HCT116 (cell line): Measurements from ENCODE around the gene KIF13A. TPM values are rescaled to one million over a fixed set of nuclear protein-coding genes. Genes with fewer than 3 reads are reported as not detected.

ENCODE experiments used
- ATAC-seq: fragments of 200-7000 bp; cut with Tn5 transposase; 2 replicates; pipeline ENCODE4 v1.9.1; 2020; ENCODE audit warnings: mild to moderate bottlenecking, moderate library complexity
- BruUV-seq: library from RNA; stranded (reverse); fragments of 400-500 nt; replicated peaks from 2 replicates; lab custom pipeline; 2021; lab: Mats Ljungman, UMichigan
- CTCF ChIA-PET: fragments of 300-600 bp; sonication (Branson Sonifier 250); formaldehyde crosslinking; loops from one replicate; lab custom pipeline; 2021; ENCODE audit warnings: antibody characterized with exemption; lab: Charles Lee
- POLR2A ChIA-PET: fragments of 300-600, 350-600 bp; sonication (Branson Sonifier 250); formaldehyde crosslinking; loops from one replicate; lab custom pipeline; 2021; ENCODE audit warnings: antibody characterized with exemption; lab: Charles Lee
- RAD21 ChIA-PET, 2 experiments: fragments of 300-600 bp; sonication (Branson Sonifier 250); formaldehyde crosslinking; loops; one replicate each; lab custom pipeline; 2023; ENCODE audit warnings: low total read pairs in 2 of 2; ENCODE audit not compliant: uncharacterized antibody in 2 of 2, unreplicated experiment in 2 of 2, low non-redundant PET in 1 of 2; lab: Charles Lee
- DNase-seq: peaks from one replicate; pipeline ENCODE4 v3.0.0-alpha.2; 2010; ENCODE audit warnings: low read depth, low spot score
- H2AFZ ChIP-seq: fragments of 200-600 bp; shearing (Covaris generic), sonication (generic); 2 replicates; pipeline ENCODE4 v1.6.1; 2017; ENCODE audit warnings: low read depth, mixed run types, mixed read lengths, antibody characterized with exemption, low read length; ENCODE audit not compliant: poor library complexity, severe bottlenecking
- H3K27ac ChIP-seq: 2 replicates; pipeline ENCODE4 v1.5.1; 2012; ENCODE audit warnings: low read depth, low read length
- H3K27me3 ChIP-seq: fragments of 200-600 bp; sonication (generic); 2 replicates; pipeline ENCODE4 v1.6.1; 2016; ENCODE audit warnings: mixed run types, low read length, mixed read lengths; ENCODE audit not compliant: insufficient read depth
- H3K36me3 ChIP-seq, 2 experiments: fragments of 200-500 bp in 1 of 2; fragments of 200-600 bp in 1 of 2; sonication (Bioruptor generic) in 1 of 2; sonication (generic) in 1 of 2; 2 replicates each; pipeline versions ENCODE4 v1.5.1 to v1.6.1; 2014 to 2016; ENCODE audit warnings: low read length in 2 of 2, inconsistent platforms in 1 of 2, mixed read lengths in 1 of 2, mixed run types in 1 of 2; ENCODE audit not compliant: insufficient read depth in 2 of 2, control insufficient read depth in 1 of 2
- H3K4me1 ChIP-seq, 2 experiments: fragments of 200-600 bp in 1 of 2; sonication (generic) in 1 of 2; 2 replicates each; pipeline versions ENCODE4 v1.5.1 to v1.6.1; 2012 to 2017; ENCODE audit warnings: low read length in 2 of 2, inconsistent platforms in 1 of 2, mild to moderate bottlenecking in 1 of 2, mixed read lengths in 1 of 2, mixed run types in 1 of 2, moderate library complexity in 1 of 2; ENCODE audit not compliant: insufficient read depth in 2 of 2, control insufficient read depth in 1 of 2
- H3K4me2 ChIP-seq: fragments of 200-600 bp; sonication (generic); 2 replicates; pipeline ENCODE4 v1.6.1; 2017; ENCODE audit warnings: mixed run types, low read length, mixed read lengths
- H3K4me3 ChIP-seq, 2 experiments: fragments of 200-600 bp in 1 of 2; sonication (generic) in 1 of 2; replicated peaks in 1 of 2; 2 replicates each; pipeline ENCODE4 v1.5.1; 2011 to 2016; ENCODE audit warnings: low read length in 2 of 2, control low read depth in 1 of 2, low read depth in 1 of 2, mild to moderate bottlenecking in 1 of 2, mixed read lengths in 1 of 2, mixed run types in 1 of 2
- H3K79me2 ChIP-seq: fragments of 200-600 bp; sonication (generic); 2 replicates; pipeline ENCODE4 v1.6.1; 2017; ENCODE audit warnings: mild to moderate bottlenecking, mixed run types, low read length, moderate library complexity, mixed read lengths; ENCODE audit not compliant: insufficient read depth
- H3K9ac ChIP-seq: fragments of 200-600 bp; sonication (generic); 2 replicates; pipeline ENCODE4 v1.6.1; 2016; ENCODE audit warnings: low read length, mixed read lengths
- H3K9me2 ChIP-seq: fragments of 200-600 bp; sonication (generic), shearing (Covaris generic); 2 replicates; pipeline ENCODE4 v1.6.1; 2017; ENCODE audit warnings: mixed run types, mild to moderate bottlenecking, moderate library complexity; ENCODE audit not compliant: insufficient read depth
- H3K9me3 ChIP-seq, 2 experiments: fragments of 200-500 bp in 1 of 2; fragments of 200-600 bp in 1 of 2; sonication (Bioruptor generic) in 1 of 2; sonication (generic) in 1 of 2; 2 replicates each; pipeline ENCODE4 v1.6.1; 2014 to 2017; ENCODE audit warnings: low read length in 2 of 2, mixed read lengths in 2 of 2, inconsistent platforms in 1 of 2, low read depth in 1 of 2, mild to moderate bottlenecking in 1 of 2, mixed run types in 1 of 2, moderate library complexity in 1 of 2; ENCODE audit not compliant: control insufficient read depth in 1 of 2, insufficient read depth in 1 of 2
- H4K20me1 ChIP-seq: fragments of 200-600 bp; sonication (generic), shearing (Covaris generic); 2 replicates; pipeline ENCODE4 v1.6.1; 2017; ENCODE audit warnings: mixed run types, mild to moderate bottlenecking, moderate library complexity; ENCODE audit not compliant: insufficient read depth
- ATF3 ChIP-seq: IDR thresholded peaks from 2 replicates; pipeline ENCODE4 v1.6.1; 2012
- CEBPB ChIP-seq: IDR thresholded peaks from 2 replicates; pipeline ENCODE4 v1.6.1; 2012; ENCODE audit warnings: low read depth
- ELF1 ChIP-seq: IDR thresholded peaks from 2 replicates; pipeline ENCODE4 v1.6.1; 2012; ENCODE audit warnings: low read depth, borderline replicate concordance
- EZH2 ChIP-seq: fragments of 200-600 bp; sonication (generic); IDR thresholded peaks from 2 replicates; pipeline ENCODE4 v1.6.1; 2017; ENCODE audit warnings: antibody characterized with exemption, mixed run types
- EZH2phosphoT487 ChIP-seq: fragments of 200-600 bp; IDR thresholded peaks from 2 replicates; pipeline ENCODE4 v1.6.1; 2018; ENCODE audit warnings: antibody characterized with exemption, borderline replicate concordance
- FOSL1 ChIP-seq: IDR thresholded peaks from 2 replicates; pipeline ENCODE4 v1.6.1; 2012; ENCODE audit warnings: low read depth
- RAD21 ChIP-seq: IDR thresholded peaks from 2 replicates; pipeline ENCODE4 v1.6.1; 2012; ENCODE audit warnings: low read depth, mild to moderate bottlenecking
- SIN3A ChIP-seq: IDR thresholded peaks from 2 replicates; pipeline ENCODE4 v1.6.1; 2012; ENCODE audit warnings: low read depth
- SP1 ChIP-seq: IDR thresholded peaks from 2 replicates; pipeline ENCODE4 v1.6.1; 2012; ENCODE audit warnings: low read depth
- SRF ChIP-seq: IDR thresholded peaks from 2 replicates; pipeline ENCODE4 v1.6.1; 2012; ENCODE audit warnings: low read depth
- TCF7L2 ChIP-seq: IDR thresholded peaks from 2 replicates; pipeline ENCODE4 v1.7.0; 2011; ENCODE audit warnings: borderline replicate concordance, inconsistent platforms; ENCODE audit not compliant: insufficient read depth, insufficient read length; ENCODE audit errors: extremely low read depth
- ZBTB33 ChIP-seq: IDR thresholded peaks from 2 replicates; pipeline ENCODE4 v1.6.1; 2011; ENCODE audit warnings: mild to moderate bottlenecking, low read length, moderate library complexity; ENCODE audit not compliant: insufficient replicate concordance; ENCODE audit errors: extremely low read depth
- ZNF274 ChIP-seq: fragments of 200-500 bp; sonication (Bioruptor generic); IDR thresholded peaks from 2 replicates; pipeline ENCODE4 v1.6.1; 2014; ENCODE audit warnings: mild to moderate bottlenecking, low read depth, low read length, inconsistent platforms
- intact Hi-C: fragments of 100-400 bp; cut with micrococcal nuclease; formaldehyde crosslinking; loops from 2 replicates; pipeline ENCODE4 v1.10.0; 2022
- total RNA-seq: library from RNA; stranded (reverse); gene quantifications from one replicate; pipeline ENCODE4 v1.2.1, GENCODE V29; 2021; ENCODE audit not compliant: unreplicated experiment
- TF ChIP-seq, protein P1 (sequence below), 3 experiments: fragments of 200-600 bp in 1 of 3; sonication (generic) in 1 of 3; IDR thresholded peaks in 2 of 3; conservative IDR thresholded peaks in 1 of 3; 2 replicates each; pipeline ENCODE4 v1.5.1; 2012 to 2017; ENCODE audit warnings: low read depth in 2 of 3, low read length in 2 of 3, antibody characterized with exemption in 1 of 3, borderline replicate concordance in 1 of 3, control low read depth in 1 of 3, mild to moderate bottlenecking in 1 of 3, mixed read lengths in 1 of 3, mixed run types in 1 of 3, moderate library complexity in 1 of 3; ENCODE audit not compliant: insufficient read depth in 1 of 3
- TF ChIP-seq, protein P2 (sequence below): IDR thresholded peaks from 2 replicates; pipeline ENCODE4 v1.6.1; 2012; ENCODE audit warnings: low read depth
- TF ChIP-seq, protein P3 (sequence below): IDR thresholded peaks from 2 replicates; pipeline ENCODE4 v1.6.1; 2012

Gene KIF13A
- total RNA-seq, 1 experiment from 2014 or later, result 23.1 TPM

DNA sequence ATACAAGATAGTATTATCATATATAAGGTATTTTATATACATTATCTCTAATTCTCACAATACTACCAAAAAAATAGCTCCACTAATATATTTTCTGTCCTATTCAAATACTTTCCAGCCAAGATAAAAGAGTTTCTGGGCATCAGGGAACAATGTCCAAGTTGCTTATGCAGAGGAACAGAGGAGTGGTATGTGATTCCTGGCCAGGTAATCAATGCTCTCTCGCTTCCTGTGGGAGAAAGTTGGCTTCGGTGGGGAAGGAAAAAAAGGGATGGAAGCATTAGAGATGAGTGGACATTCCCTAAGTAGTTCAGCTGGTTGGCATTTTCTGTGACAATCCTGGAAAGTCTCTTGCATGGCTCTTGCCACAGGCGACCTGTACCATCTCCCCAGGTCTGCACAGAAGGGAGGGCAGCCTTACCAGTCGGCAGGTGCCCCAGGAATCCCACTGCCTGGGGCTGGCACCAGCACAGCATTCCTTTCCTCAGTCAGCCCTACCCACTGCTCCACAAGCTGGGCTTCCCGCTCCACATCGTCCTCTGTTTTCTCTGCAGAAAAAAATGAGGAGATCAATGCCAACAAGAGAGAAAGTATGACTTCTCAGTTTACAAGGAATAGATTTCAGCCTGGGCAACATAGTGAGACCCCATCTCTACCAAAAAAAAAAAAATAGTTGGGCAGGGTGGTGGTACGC is 202.2 kb downstream of the KIF13A start:
- CTCF ChIA-PET, result no interaction called here
- RAD21 ChIA-PET, result no interaction called here
- no peaks in the 10 kb centered on the region for H3K9me2 ChIP-seq
- H4K20me1 ChIP-seq, result no peaks in the 10 kb centered on the region
- no peak overlapping the region for H2AFZ ChIP-seq
- H3K36me3 ChIP-seq, result 0 out of 4 replicates have a peak, but pooled peaks cover 2 to 3% of the 10 kb centered on the region in 2 experiments
- DNase-seq (no peak), ATAC-seq (no peak)
- H3K4me2 ChIP-seq, result no peak overlapping the region
- intact Hi-C loops, result no loop called here
- no peaks in the 10 kb centered on the region for H3K79me2 ChIP-seq
- no TSS peak for BruUV-seq
- no peaks in the 10 kb centered on the region for H3K9me3 ChIP-seq
- TF ChIP-seq ZNF274, result no peak
- TF ChIP-seq, protein P1, sequence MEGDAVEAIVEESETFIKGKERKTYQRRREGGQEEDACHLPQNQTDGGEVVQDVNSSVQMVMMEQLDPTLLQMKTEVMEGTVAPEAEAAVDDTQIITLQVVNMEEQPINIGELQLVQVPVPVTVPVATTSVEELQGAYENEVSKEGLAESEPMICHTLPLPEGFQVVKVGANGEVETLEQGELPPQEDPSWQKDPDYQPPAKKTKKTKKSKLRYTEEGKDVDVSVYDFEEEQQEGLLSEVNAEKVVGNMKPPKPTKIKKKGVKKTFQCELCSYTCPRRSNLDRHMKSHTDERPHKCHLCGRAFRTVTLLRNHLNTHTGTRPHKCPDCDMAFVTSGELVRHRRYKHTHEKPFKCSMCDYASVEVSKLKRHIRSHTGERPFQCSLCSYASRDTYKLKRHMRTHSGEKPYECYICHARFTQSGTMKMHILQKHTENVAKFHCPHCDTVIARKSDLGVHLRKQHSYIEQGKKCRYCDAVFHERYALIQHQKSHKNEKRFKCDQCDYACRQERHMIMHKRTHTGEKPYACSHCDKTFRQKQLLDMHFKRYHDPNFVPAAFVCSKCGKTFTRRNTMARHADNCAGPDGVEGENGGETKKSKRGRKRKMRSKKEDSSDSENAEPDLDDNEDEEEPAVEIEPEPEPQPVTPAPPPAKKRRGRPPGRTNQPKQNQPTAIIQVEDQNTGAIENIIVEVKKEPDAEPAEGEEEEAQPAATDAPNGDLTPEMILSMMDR (IDR thresholded peaks at IDR 0.05 in 2 of 3, conservative IDR thresholded peaks at IDR 0.05 in 1 of 3; ENCODE audit: borderline replicate concordance in 1 of 3, insufficient read depth in 1 of 3, low read depth in 2 of 3, low read length in 2 of 3), result no peak
- no peak for TF ChIP-seq FOSL1
- TF ChIP-seq, protein P2, sequence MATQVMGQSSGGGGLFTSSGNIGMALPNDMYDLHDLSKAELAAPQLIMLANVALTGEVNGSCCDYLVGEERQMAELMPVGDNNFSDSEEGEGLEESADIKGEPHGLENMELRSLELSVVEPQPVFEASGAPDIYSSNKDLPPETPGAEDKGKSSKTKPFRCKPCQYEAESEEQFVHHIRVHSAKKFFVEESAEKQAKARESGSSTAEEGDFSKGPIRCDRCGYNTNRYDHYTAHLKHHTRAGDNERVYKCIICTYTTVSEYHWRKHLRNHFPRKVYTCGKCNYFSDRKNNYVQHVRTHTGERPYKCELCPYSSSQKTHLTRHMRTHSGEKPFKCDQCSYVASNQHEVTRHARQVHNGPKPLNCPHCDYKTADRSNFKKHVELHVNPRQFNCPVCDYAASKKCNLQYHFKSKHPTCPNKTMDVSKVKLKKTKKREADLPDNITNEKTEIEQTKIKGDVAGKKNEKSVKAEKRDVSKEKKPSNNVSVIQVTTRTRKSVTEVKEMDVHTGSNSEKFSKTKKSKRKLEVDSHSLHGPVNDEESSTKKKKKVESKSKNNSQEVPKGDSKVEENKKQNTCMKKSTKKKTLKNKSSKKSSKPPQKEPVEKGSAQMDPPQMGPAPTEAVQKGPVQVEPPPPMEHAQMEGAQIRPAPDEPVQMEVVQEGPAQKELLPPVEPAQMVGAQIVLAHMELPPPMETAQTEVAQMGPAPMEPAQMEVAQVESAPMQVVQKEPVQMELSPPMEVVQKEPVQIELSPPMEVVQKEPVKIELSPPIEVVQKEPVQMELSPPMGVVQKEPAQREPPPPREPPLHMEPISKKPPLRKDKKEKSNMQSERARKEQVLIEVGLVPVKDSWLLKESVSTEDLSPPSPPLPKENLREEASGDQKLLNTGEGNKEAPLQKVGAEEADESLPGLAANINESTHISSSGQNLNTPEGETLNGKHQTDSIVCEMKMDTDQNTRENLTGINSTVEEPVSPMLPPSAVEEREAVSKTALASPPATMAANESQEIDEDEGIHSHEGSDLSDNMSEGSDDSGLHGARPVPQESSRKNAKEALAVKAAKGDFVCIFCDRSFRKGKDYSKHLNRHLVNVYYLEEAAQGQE, result no peak
- no peak for TF ChIP-seq EZH2phosphoT487
- no peak for TF ChIP-seq EZH2
- no peak for TF ChIP-seq SRF
- no peak for TF ChIP-seq CEBPB
- no peak for TF ChIP-seq SP1
- no peak for TF ChIP-seq ATF3
- TF ChIP-seq, protein P3, sequence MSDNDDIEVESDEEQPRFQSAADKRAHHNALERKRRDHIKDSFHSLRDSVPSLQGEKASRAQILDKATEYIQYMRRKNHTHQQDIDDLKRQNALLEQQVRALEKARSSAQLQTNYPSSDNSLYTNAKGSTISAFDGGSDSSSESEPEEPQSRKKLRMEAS, result no peak
- no peak for TF ChIP-seq ELF1
- no peak for TF ChIP-seq TCF7L2
- TF ChIP-seq SIN3A, result no peak
- no peak for TF ChIP-seq ZBTB33
- no peak for TF ChIP-seq RAD21
- POLR2A ChIA-PET, result no interaction called here
- H3K27ac ChIP-seq, result no peak overlapping the region
- H3K9ac ChIP-seq, result no peak overlapping the region
- H3K27me3 ChIP-seq, result no peaks in the 10 kb centered on the region
- no peak overlapping the region for H3K4me3 ChIP-seq
- no peaks in the 10 kb centered on the region for H3K4me1 ChIP-seq
